ENCODE measurements around the gene WIPI1.

Gene WIPI1

DNA sequence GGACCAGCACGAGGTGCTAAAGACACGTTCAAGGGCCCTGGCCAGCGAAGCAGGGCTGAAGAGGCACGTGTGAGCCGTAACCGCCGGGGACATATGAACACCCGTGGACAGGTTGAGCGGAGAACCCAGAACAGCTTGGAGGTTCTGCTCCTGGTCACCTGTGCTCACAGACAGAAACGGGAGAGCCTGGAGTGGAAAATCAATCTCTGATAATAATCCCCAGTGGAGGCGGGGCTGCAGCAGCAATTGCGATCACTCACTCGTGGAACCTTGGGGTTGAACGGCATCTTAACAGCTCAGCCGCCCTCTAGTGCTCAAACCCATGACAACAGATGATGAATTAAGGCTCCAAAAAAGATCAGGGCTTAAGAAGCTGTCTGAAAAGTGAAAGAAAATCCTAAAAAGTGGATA, 25.6 kb downstream of the WIPI1 start:
- Histone ChIP-seq H3K9ac (ENCODE audit: insufficient read length) (no peak overlapping the region), H3K27ac (no peak overlapping the region), H3K36me3 (ENCODE audit: insufficient read depth, low read length) (no peaks in the 10 kb centered on the region), H3K4me3 (no peak overlapping the region), H3K9me3 (ENCODE audit: low read depth, low read length) (no peaks in the 10 kb centered on the region)
- no peak for TF ChIP-seq FOXP2 (optimal IDR thresholded peaks at IDR 0.05; ENCODE audit: control extremely low read depth, extremely low read length, insufficient read depth)
- no peak for TF ChIP-seq POLR2AphosphoS5 (IDR thresholded peaks at IDR 0.05; ENCODE audit: borderline replicate concordance, low read depth, low read length)
- TF ChIP-seq EZH2 (IDR thresholded peaks at IDR 0.05), result no peak
- DNase-seq (ENCODE audit: low read depth, low spot score), result peak; percentile 24

DNA sequence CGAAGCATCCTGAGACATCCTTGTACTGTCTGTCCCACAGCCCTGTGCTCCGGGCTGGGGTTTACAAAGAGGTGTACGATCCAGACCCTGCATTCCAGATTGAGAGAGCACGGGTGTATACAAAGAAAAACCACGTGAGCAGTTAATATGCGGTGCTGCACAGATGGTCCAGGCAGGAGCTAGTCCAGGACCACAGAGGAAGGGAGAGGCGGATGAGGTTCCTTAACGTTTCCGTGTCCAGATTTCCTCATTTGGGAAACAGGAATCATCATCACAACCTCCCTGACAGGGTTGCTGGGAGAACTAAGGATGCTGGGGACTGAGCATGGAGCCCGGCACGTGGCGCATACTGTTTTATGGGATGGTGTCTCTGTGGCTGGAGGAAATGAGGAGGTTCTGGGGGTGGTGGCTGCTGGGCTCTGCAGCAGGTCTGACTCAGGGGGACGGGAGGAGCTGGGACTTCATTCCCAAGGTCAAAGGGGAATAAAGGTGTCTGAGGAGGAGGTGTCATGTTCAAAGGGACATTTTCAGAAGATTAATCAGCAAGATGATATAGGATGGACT, 26.2 kb downstream of the WIPI1 start:
- no peaks in the 10 kb centered on the region for H3K36me3 ChIP-seq (ENCODE audit: insufficient read depth, low read length)

DNA sequence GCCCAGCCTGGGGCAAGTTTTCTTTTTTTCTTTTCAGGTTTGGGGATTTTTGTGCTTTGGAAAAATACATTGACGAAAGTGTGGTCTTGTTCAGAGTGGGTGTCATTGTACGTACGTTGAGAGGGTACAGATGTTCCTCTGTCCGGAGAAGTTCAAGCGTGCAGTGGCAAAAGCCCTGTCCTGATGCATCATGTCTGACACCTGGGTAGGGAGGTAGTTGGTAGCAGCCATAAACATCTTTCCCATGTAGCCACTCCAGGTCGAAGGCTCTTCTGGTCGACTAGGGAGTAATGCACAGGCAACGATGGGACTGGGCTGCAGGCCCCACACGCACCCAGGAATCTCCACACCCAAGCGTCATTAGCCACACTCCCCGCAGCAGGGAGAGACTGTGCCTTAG, 27.4 kb downstream of the WIPI1 start:
- DNase-seq (ENCODE audit: low read depth, low spot score), result no peak
- H3K9me3 ChIP-seq (ENCODE audit: low read depth, low read length), result no peaks in the 10 kb centered on the region
- no peak overlapping the region for H3K9ac ChIP-seq (ENCODE audit: insufficient read length)
- no peak overlapping the region for H3K4me3 ChIP-seq
- no peak for TF ChIP-seq FOXP2 (optimal IDR thresholded peaks at IDR 0.05; ENCODE audit: control extremely low read depth, extremely low read length, insufficient read depth)
- no peak for TF ChIP-seq EZH2 (IDR thresholded peaks at IDR 0.05)
- TF ChIP-seq POLR2AphosphoS5 (IDR thresholded peaks at IDR 0.05; ENCODE audit: borderline replicate concordance, low read depth, low read length), result no peak
- H3K27ac ChIP-seq, result no peak overlapping the region
- H3K36me3 ChIP-seq (ENCODE audit: insufficient read depth, low read length), result no peaks in the 10 kb centered on the region

More for the DNA sequence above, 26.2 kb downstream of the WIPI1 start:
- H3K9ac ChIP-seq (ENCODE audit: insufficient read length), result no peak overlapping the region
- H3K27ac ChIP-seq, result no peak overlapping the region
- H3K9me3 ChIP-seq (ENCODE audit: low read depth, low read length), result no peaks in the 10 kb centered on the region
- no peak for DNase-seq (ENCODE audit: low read depth, low spot score)
- no peak overlapping the region for H3K4me3 ChIP-seq
- TF ChIP-seq POLR2AphosphoS5 (IDR thresholded peaks at IDR 0.05; ENCODE audit: borderline replicate concordance, low read depth, low read length), result no peak
- no peak for TF ChIP-seq EZH2 (IDR thresholded peaks at IDR 0.05)
- no peak for TF ChIP-seq FOXP2 (optimal IDR thresholded peaks at IDR 0.05; ENCODE audit: control extremely low read depth, extremely low read length, insufficient read depth)

DNA sequence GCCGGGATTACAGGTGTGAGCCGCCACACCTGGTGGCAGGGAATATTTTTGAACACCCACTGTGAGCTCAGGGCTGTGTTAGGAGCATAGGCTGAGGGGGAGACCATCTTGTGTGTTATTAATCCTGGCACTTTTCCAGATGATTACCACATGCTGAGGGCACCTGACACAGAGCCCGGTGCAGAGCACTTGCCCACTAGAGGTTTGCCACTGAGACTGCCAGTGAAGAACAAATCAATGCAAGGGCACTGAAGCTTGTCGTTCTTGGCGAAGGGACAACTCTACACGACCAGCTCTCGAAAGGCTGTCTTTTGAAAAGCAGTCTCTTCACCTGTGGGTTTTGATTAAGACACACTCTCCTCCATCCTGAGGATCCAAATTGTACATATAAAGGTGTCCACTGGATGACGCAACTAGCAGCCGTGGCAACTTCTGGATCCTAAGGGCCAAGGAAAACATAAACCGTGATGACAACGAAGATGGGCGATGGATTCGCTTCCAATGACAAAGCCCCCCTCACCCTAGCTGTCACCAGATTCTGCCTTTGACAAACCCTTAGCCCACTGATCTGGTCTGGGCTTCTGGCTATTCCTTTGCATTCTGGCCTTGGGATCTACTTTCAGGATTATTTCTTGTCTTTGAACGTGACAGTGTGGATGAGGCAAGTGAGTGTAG, 28.7 kb downstream of the WIPI1 start:
- TF ChIP-seq FOXP2 (optimal IDR thresholded peaks at IDR 0.05; ENCODE audit: control extremely low read depth, extremely low read length, insufficient read depth) (no peak), POLR2AphosphoS5 (IDR thresholded peaks at IDR 0.05; ENCODE audit: borderline replicate concordance, low read depth, low read length) (no peak), EZH2 (IDR thresholded peaks at IDR 0.05) (no peak)
- Histone ChIP-seq H3K27ac (no peak overlapping the region), H3K36me3 (ENCODE audit: insufficient read depth, low read length) (no peaks in the 10 kb centered on the region), H3K4me3 (no peak overlapping the region), H3K9ac (ENCODE audit: insufficient read length) (no peak overlapping the region), H3K9me3 (ENCODE audit: low read depth, low read length) (no peaks in the 10 kb centered on the region)
- no peak for DNase-seq (ENCODE audit: low read depth, low spot score)

DNA sequence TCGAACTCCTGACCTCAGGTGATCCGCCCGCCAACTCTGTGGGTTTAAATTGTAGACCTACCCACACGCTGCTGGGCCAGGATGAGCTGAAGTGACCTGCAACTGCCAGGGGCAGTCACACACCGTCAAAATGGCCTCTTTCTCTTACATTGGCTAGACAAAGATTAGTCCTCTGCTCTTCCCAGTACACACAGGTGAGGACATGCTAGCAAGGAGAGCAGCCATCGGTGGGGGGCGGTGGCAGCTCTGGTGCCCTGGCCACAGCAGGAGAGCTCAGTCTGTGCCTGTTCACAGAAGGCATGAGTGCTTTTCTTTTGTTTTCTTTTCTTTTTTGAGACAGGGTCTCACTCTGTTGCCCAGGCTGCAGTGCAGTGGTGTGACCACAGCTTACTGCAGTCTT, 29.7 kb downstream of the WIPI1 start:
- Histone ChIP-seq H3K9ac (ENCODE audit: insufficient read length) (no peak overlapping the region), H3K4me3 (no peak overlapping the region), H3K27ac (no peak overlapping the region), H3K9me3 (ENCODE audit: low read depth, low read length) (no peaks in the 10 kb centered on the region), H3K36me3 (ENCODE audit: insufficient read depth, low read length) (no peaks in the 10 kb centered on the region)
- no peak for DNase-seq (ENCODE audit: low read depth, low spot score)
- TF ChIP-seq EZH2 (IDR thresholded peaks at IDR 0.05) (no peak), FOXP2 (optimal IDR thresholded peaks at IDR 0.05; ENCODE audit: control extremely low read depth, extremely low read length, insufficient read depth) (no peak), POLR2AphosphoS5 (IDR thresholded peaks at IDR 0.05; ENCODE audit: borderline replicate concordance, low read depth, low read length) (no peak)

DNA sequence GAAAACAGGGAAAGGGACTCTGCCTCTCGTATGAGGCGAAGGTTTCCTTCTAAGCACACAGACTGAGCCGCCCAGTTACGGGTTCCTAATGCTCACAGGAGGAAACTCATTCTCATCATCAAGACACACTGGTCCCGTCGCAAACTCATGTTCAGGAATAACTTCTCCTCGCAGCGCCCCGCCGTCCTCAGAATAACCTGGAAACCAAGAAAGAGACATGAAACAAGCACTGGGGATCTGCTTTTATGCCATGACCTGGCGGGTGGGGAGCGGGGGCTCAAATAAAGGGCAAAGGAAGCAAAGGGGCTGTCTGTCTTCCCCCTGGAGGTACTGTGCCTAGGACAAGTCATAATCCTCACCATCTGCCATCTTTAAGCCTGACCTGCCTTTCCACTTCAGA, 31.3 kb downstream of the WIPI1 start:
- TF ChIP-seq EZH2 (IDR thresholded peaks at IDR 0.05) (no peak), FOXP2 (optimal IDR thresholded peaks at IDR 0.05; ENCODE audit: control extremely low read depth, extremely low read length, insufficient read depth) (no peak), POLR2AphosphoS5 (IDR thresholded peaks at IDR 0.05; ENCODE audit: borderline replicate concordance, low read depth, low read length) (no peak)
- Histone ChIP-seq H3K9ac (ENCODE audit: insufficient read length) (no peak overlapping the region), H3K36me3 (ENCODE audit: insufficient read depth, low read length) (no peaks in the 10 kb centered on the region), H3K9me3 (ENCODE audit: low read depth, low read length) (no peaks in the 10 kb centered on the region), H3K4me3 (no peak overlapping the region), H3K27ac (no peak overlapping the region)
- DNase-seq (ENCODE audit: low read depth, low spot score), result no peak

DNA sequence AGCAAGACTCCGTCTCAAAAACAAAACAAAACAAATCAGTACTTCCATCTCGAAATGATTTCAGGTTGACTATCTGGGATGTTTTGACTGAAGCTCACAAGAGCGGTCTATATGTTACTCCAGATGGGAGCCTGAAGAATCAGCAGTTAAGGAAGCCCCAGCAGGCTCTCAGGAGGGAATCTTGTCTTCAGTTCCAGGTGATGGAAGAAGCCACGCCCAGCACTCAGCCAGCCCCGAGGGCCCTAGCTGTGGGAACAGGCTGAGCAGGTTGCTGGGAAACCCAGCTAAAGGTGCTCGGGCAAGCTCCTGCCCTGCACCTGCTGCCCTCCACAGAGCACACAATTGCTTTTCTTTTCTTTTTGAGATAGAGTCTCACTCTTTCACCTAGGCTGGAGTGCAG, 32.4 kb downstream of the WIPI1 start:
- H3K4me3 ChIP-seq, result no peak overlapping the region
- H3K27ac ChIP-seq, result no peak overlapping the region
- H3K36me3 ChIP-seq (ENCODE audit: insufficient read depth, low read length), result no peaks in the 10 kb centered on the region
- no peak overlapping the region for H3K9ac ChIP-seq (ENCODE audit: insufficient read length)
- H3K9me3 ChIP-seq (ENCODE audit: low read depth, low read length), result no peaks in the 10 kb centered on the region
- DNase-seq (ENCODE audit: low read depth, low spot score), result no peak
- TF ChIP-seq POLR2AphosphoS5 (IDR thresholded peaks at IDR 0.05; ENCODE audit: borderline replicate concordance, low read depth, low read length) (no peak), EZH2 (IDR thresholded peaks at IDR 0.05) (no peak), FOXP2 (optimal IDR thresholded peaks at IDR 0.05; ENCODE audit: control extremely low read depth, extremely low read length, insufficient read depth) (no peak)

DNA sequence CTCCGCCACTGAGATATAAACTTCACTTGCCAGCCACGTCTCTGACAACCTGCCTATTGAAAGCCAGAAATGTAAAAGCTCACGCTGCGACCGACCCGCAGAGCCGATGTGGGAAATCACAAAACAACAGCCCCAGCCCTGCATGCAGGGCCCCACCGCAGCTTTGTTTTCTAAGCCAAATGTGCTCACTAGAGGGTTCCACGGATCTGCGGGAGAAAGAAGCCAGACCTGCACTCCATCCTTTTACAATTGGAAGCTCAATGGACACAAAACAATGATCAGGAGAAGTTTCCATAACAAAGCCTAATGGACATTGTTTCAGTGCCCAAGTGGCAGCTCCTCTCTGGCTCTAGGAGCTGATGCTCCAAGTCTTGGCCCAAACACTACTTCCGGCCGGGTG, 33.1 kb downstream of the WIPI1 start:
- Histone ChIP-seq H3K4me3 (no peak overlapping the region), H3K36me3 (ENCODE audit: insufficient read depth, low read length) (no peaks in the 10 kb centered on the region), H3K9me3 (ENCODE audit: low read depth, low read length) (no peaks in the 10 kb centered on the region), H3K27ac (no peak overlapping the region), H3K9ac (ENCODE audit: insufficient read length) (no peak overlapping the region)
- DNase-seq (ENCODE audit: low read depth, low spot score), result no peak
- TF ChIP-seq EZH2 (IDR thresholded peaks at IDR 0.05) (no peak), POLR2AphosphoS5 (IDR thresholded peaks at IDR 0.05; ENCODE audit: borderline replicate concordance, low read depth, low read length) (no peak), FOXP2 (optimal IDR thresholded peaks at IDR 0.05; ENCODE audit: control extremely low read depth, extremely low read length, insufficient read depth) (no peak)

Measured in SK-N-MC (cell line).